GM12878 (cell line): Measurements from ENCODE around the gene LRRC3. TPM values are rescaled to one million over a fixed set of nuclear protein-coding genes. Genes with fewer than 3 reads are reported as not detected.
A peak's percentile ranks its signal among the peaks of the same experiment; 100 is the strongest.

Source experiments
- ATAC-seq: fragments of 200-7000 bp; cut with Tn5 transposase; 3 replicates; pipeline ENCODE4 v1.9.1; 2020; ENCODE audit warnings: mild to moderate bottlenecking, moderate library complexity
- BruUV-seq: library from RNA; stranded (reverse); fragments of 400-500 nt; replicated peaks from 2 replicates; lab custom pipeline; 2021; lab: Mats Ljungman, UMichigan
- CTCF ChIA-PET: fragments of 300-600 bp; sonication (Branson Sonifier 250); formaldehyde crosslinking; extraction: SDS; loops from one replicate; lab custom pipeline; 2021; ENCODE audit warnings: inconsistent platforms; lab: Yijun Ruan, JAX
- POLR2A ChIA-PET: fragments of 350-600 bp; formaldehyde crosslinking; extraction: SDS; loops from one replicate; lab custom pipeline; 2021; ENCODE audit warnings: inconsistent platforms; lab: Charles Lee
- RAD21 ChIA-PET: fragments of 300-600 bp; sonication (Branson Sonifier 250); formaldehyde crosslinking; loops from one replicate; lab custom pipeline; 2023; ENCODE audit warnings: antibody characterized with exemption; ENCODE audit not compliant: unreplicated experiment; lab: Charles Lee
- SMC1A ChIA-PET: fragments of 300-600 bp; sonication (Branson Sonifier 250); formaldehyde crosslinking; loops from one replicate; lab custom pipeline; 2023; ENCODE audit not compliant: unreplicated experiment, uncharacterized antibody; lab: Charles Lee
- DNase-seq: peaks from one replicate; pipeline ENCODE4 v3.0.0-alpha.2; 2011; ENCODE audit warnings: low read depth, low spot score
- FAIRE-seq: peaks from 3 replicates; lab custom pipeline; 2011; peaks lifted over from hg19 to GRCh38; lab: Jason Lieb, UNC
- H2AFZ ChIP-seq: 2 replicates; pipeline ENCODE4 v1.6.0; 2011; ENCODE audit warnings: low read depth, low read length, control low read depth; ENCODE audit not compliant: control insufficient read depth
- H3K27ac ChIP-seq: 2 replicates; pipeline ENCODE4 v1.5.1; 2011; ENCODE audit warnings: control low read depth; ENCODE audit not compliant: control insufficient read depth, insufficient read depth
- H3K27me3 ChIP-seq, 2 experiments: replicated peaks in 1 of 2; 2 replicates each; pipeline versions ENCODE4 v1.6.0 to v1.6.1; 2011; ENCODE audit warnings: low read length in 1 of 2; ENCODE audit not compliant: control insufficient read depth in 2 of 2, insufficient read depth in 2 of 2
- H3K36me3 ChIP-seq, 2 experiments: 2 replicates each; pipeline ENCODE4 v1.5.1; 2011; ENCODE audit warnings: low read length in 1 of 2; ENCODE audit not compliant: control insufficient read depth in 2 of 2, insufficient read depth in 2 of 2
- H3K4me1 ChIP-seq: 2 replicates; pipeline ENCODE4 v1.6.1; 2011; ENCODE audit warnings: mild to moderate bottlenecking, low read length, moderate library complexity, mixed read lengths; ENCODE audit not compliant: control insufficient read depth, insufficient read depth
- H3K4me2 ChIP-seq: 2 replicates; pipeline ENCODE4 v1.6.0; 2011; ENCODE audit warnings: control low read depth; ENCODE audit not compliant: control insufficient read depth, insufficient read depth
- H3K4me3 ChIP-seq: fragments of 200-600 bp; sonication (generic); 2 replicates; pipeline ENCODE4 v1.5.1; 2016
- H3K79me2 ChIP-seq: 2 replicates; pipeline ENCODE4 v1.6.0; 2011; ENCODE audit warnings: low read length; ENCODE audit not compliant: control insufficient read depth, insufficient read depth
- H3K9ac ChIP-seq: 2 replicates; pipeline ENCODE4 v1.8.0; 2011; ENCODE audit warnings: low read length, control low read depth, mixed read lengths; ENCODE audit not compliant: control insufficient read depth, insufficient read depth
- H3K9me3 ChIP-seq: replicated peaks from 3 replicates; pipeline ENCODE4 v1.5.1; 2011; ENCODE audit warnings: mild to moderate bottlenecking, low read length; ENCODE audit not compliant: control insufficient read depth, insufficient read depth
- H4K20me1 ChIP-seq: 2 replicates; pipeline ENCODE4 v1.6.0; 2011; ENCODE audit not compliant: control insufficient read depth, insufficient read depth
- RB1 ChIP-seq: fragments of 450-650 bp; formaldehyde crosslinking; IDR thresholded peaks from 2 replicates; pipeline ENCODE4 v1.6.1; 2017; ENCODE audit warnings: mild to moderate bottlenecking, borderline replicate concordance
- RCOR1 ChIP-seq: conservative IDR thresholded peaks from 2 replicates; pipeline ENCODE4 v1.6.1; 2012; ENCODE audit warnings: low read depth, low read length, improper control_type of control experiment
- WGBS: methylation state at CpG from one replicate; pipeline ENCODE4 v1.1.6; 2016; ENCODE audit warnings: low lambda C conversion rate; ENCODE audit not compliant: insufficient replicate concordance, insufficient coverage; ENCODE audit errors: missing lambda C conversion rate; 5-methylcytosine and 5-hydroxymethylcytosine counted together
- in situ Hi-C: fragments of 300-500 bp; cut with MboI; formaldehyde crosslinking; loops from 9 replicates; pipeline ENCODE4 v1.14.3; 2018; ENCODE audit warnings: mixed read lengths
- intact Hi-C: fragments of 100-400 bp; cut with micrococcal nuclease; formaldehyde crosslinking; loops from one replicate; pipeline ENCODE4 v1.14.2; 2022; ENCODE audit not compliant: unreplicated experiment
- polyA plus RNA-seq, 11 experiments: library from polyadenylated mRNA; depleted of rRNA in 4 of 11; unstranded in 6 of 11; stranded (reverse) in 5 of 11; fragments of >200 nt; fragmentation: Nextera tagmentation in 4 of 11; fragmentation: Illumina TruSeq in 1 of 11; extraction: Ambion mirVana in 4 of 11; extraction: Trizol in 1 of 11; gene quantifications; 1 replicate in 1 of 11; 2 replicates in 10 of 11; pipeline versions ENCODE4 v1.2.1 to v1.2.3, GENCODE V29; 2011 to 2016; ENCODE audit warnings: inconsistent platforms in 2 of 11, missing spikeins in 2 of 11, low read depth in 1 of 11
- total RNA-seq, 4 experiments: library from RNA; depleted of rRNA in 3 of 4; stranded (reverse); fragments of >200 nt in 3 of 4; fragmentation: Illumina TruSeq in 1 of 4; extraction: Trizol in 1 of 4; gene quantifications; 2 replicates each; pipeline versions ENCODE4 v1.2.1 to v1.2.3, GENCODE V29; 2013 to 2021
- TF ChIP-seq, protein P1 (sequence below): IDR thresholded peaks from 2 replicates; pipeline ENCODE4 v1.6.1; 2011; ENCODE audit warnings: mild to moderate bottlenecking, low read depth, low read length, moderate library complexity; ENCODE audit not compliant: insufficient replicate concordance
- TF ChIP-seq, protein P2 (sequence below): IDR thresholded peaks from 2 replicates; pipeline ENCODE4 v1.6.1; 2011; ENCODE audit warnings: borderline replicate concordance, low read depth, mild to moderate bottlenecking, moderate library complexity, low read length; ENCODE audit not compliant: insufficient read depth, poor library complexity, severe bottlenecking

Gene LRRC3
- total and polyA plus RNA-seq, 10 of the 15 experiments (the other 5 are each of a cell fraction or from before 2014, with no cell fraction given) = 0.02 to 0.31 (median 0.09) TPM; not detected in 1

DNA sequence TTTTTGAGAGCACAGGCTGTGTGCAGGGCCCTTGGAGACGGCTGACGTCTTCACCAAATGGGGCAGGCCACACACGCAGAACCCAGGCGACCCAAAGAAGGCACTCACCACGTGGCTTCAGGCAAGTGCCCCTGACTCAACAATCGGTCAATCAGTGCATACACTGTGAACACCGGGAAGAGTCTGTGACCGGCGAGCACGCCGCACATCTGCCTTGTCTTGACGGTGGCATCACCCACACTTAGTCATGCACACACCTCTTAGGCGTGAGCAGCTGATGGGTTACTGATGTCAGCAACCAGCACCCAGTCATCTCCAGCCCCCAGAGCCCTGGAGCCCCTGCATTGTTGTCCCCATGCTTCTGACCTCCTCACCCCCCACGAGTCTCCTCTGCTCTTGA, 4.9 kb upstream of the LRRC3 start:
- Histone ChIP-seq H3K4me1 (no peaks in the 10 kb centered on the region), H4K20me1 (no peaks in the 10 kb centered on the region), H3K36me3 (no peaks in the 10 kb centered on the region), H3K27ac (no peak overlapping the region), H2AFZ (no peak overlapping the region), H3K4me2 (no peak overlapping the region), H3K79me2 (no peaks in the 10 kb centered on the region), H3K9me3 (no peaks in the 10 kb centered on the region; the same call in 2 of the 3 replicates), H3K9ac (no peak overlapping the region), H3K4me3 (no peak overlapping the region), H3K27me3 (no peaks in the 10 kb centered on the region; a peak in 1 of 4 replicates)
- CTCF ChIA-PET = no interaction called here
- no TSS peak for BruUV-seq
- in situ Hi-C loops = loop anchor here (5.0 kb wide), 1 partner anchor 73 kb away; no protein-coding TSS in a partner anchor
- RAD21 ChIA-PET = no interaction called here
- WGBS = 34% methylated on average over 14 of the region's 14 CpGs
- FAIRE-seq (no peak), ATAC-seq (no peak), DNase-seq (no peak)
- SMC1A ChIA-PET = no interaction called here
- no peak for TF ChIP-seq RB1
- TF ChIP-seq, protein P1, sequence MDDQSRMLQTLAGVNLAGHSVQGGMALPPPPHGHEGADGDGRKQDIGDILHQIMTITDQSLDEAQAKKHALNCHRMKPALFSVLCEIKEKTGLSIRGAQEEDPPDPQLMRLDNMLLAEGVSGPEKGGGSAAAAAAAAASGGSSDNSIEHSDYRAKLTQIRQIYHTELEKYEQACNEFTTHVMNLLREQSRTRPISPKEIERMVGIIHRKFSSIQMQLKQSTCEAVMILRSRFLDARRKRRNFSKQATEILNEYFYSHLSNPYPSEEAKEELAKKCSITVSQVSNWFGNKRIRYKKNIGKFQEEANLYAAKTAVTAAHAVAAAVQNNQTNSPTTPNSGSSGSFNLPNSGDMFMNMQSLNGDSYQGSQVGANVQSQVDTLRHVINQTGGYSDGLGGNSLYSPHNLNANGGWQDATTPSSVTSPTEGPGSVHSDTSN = peak; percentile 46
- TF ChIP-seq, protein P2, sequence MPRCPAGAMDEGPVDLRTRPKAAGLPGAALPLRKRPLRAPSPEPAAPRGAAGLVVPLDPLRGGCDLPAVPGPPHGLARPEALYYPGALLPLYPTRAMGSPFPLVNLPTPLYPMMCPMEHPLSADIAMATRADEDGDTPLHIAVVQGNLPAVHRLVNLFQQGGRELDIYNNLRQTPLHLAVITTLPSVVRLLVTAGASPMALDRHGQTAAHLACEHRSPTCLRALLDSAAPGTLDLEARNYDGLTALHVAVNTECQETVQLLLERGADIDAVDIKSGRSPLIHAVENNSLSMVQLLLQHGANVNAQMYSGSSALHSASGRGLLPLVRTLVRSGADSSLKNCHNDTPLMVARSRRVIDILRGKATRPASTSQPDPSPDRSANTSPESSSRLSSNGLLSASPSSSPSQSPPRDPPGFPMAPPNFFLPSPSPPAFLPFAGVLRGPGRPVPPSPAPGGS = peak; percentile 85
- no peak for TF ChIP-seq RCOR1
- POLR2A ChIA-PET = no interaction called here
- intact Hi-C loops = no loop called here
